Activated T-cell treated with anti-CD3 and anti-CD28 coated beads, Interleukin-2, amount 50 U/mL, for 24 hours (primary cell): ENCODE results near the gene C1QTNF3.

Experiments used
- DNase-seq: peaks from one replicate; pipeline ENCODE4 v3.0.0-alpha.2; 2020
- H3K27ac Mint-ChIP-seq: 2 replicates; pipeline ENCODE4 v1.8.0; 2020; ENCODE audit warnings: mild to moderate bottlenecking, mixed read lengths
- H3K27me3 Mint-ChIP-seq: 2 replicates; pipeline ENCODE4 v1.8.0; 2020; ENCODE audit warnings: mixed read lengths
- H3K36me3 Mint-ChIP-seq: 2 replicates; pipeline ENCODE4 v1.8.0; 2020; ENCODE audit warnings: low read depth, mixed read lengths
- H3K4me1 Mint-ChIP-seq: 2 replicates; pipeline ENCODE4 v1.8.0; 2020; ENCODE audit warnings: low read depth, mixed read lengths
- H3K4me3 Mint-ChIP-seq: 2 replicates; pipeline ENCODE4 v1.8.0; 2020; ENCODE audit warnings: mild to moderate bottlenecking, moderate library complexity, mixed read lengths
- H3K9me3 Mint-ChIP-seq: 2 replicates; pipeline ENCODE4 v1.8.0; 2020; ENCODE audit warnings: mixed read lengths

The C1QTNF3 gene

DNA sequence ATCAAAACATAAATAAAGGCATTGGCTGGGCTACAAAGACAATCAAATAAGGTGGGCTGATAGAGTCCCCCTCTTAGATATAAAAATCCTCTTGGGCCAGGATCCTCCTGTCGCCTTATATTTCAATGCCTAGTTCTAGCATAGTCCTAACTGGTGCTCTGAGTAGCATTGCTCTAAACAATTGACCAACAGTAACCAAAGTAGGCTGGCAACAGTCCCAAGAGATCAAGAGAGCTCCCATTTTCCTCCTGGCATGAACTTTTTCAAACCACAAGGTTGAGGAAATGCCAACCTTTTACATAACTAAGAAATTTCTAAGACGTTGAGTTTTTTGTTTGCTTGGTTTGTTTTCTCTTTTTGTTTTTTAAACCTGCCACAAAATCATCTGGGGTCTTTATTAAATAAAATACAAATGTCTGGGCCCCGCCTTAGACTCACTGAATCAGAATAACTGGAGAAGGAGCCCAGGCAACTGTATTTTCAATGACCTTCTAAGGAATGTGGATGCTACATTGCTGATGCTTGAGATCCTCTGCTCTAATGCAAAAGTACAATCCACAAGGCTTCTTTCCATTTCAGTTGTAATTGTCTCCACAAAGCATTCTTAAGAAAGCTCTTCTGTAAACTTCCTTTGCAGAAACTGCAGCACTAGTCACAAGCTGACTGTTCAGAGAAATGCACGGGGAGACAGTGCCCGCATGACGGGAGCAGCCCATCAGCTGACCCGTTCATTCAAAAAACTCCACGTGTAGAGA is 61.4 kb downstream of the C1QTNF3 start:
- H3K27ac Mint-ChIP-seq = no peak overlapping the region
- DNase-seq = no peak
- no peak overlapping the region for H3K4me3 Mint-ChIP-seq
- no peaks in the 10 kb centered on the region for H3K9me3 Mint-ChIP-seq
- no peaks in the 10 kb centered on the region for H3K4me1 Mint-ChIP-seq
- H3K36me3 Mint-ChIP-seq = peaks cover under 1% of the 10 kb centered on the region
- no peaks in the 10 kb centered on the region for H3K27me3 Mint-ChIP-seq

DNA sequence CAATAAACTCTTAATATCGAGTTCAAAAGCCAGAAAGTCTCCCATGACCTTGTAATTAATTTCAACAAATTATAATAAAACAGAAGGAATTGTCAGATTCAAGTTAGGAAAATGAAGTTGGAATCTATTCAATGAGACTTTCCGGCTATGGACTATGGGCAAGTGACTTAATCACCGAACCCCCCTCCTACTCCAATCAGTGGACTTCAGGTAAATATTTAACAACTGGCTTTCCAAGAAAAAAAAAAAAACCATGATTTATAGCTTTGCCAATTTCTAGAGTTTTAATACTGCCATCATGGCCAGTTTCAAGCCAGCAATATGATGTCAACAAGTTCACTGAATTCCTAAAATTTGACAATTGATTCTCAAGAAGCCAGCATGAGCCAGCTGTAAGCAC is 63.0 kb downstream of the C1QTNF3 start:
- H3K4me1 Mint-ChIP-seq = no peaks in the 10 kb centered on the region
- no peak for DNase-seq
- no peak overlapping the region for H3K27ac Mint-ChIP-seq
- H3K9me3 Mint-ChIP-seq = no peaks in the 10 kb centered on the region
- no peak overlapping the region for H3K4me3 Mint-ChIP-seq
- H3K27me3 Mint-ChIP-seq = no peaks in the 10 kb centered on the region
- no peaks in the 10 kb centered on the region for H3K36me3 Mint-ChIP-seq

DNA sequence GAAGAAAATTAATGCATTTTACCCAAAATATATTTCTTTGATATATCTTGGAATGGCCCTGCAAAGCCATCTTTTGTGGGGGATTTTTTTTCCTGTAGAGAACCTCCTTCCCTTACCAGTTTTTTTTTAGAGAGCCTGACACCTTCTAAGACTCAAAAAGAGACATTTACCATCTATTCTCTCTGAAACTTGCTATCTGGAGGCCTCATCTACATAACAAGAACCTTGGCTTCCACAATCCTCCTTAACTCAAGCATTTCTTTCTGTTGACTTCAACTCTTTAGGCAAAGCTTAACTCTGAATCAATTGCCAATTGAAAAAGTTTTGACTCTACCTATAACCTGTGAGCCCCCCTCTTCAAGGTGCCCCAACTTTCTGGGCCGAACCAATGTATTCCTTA is 64.7 kb downstream of the C1QTNF3 start:
- H3K9me3 Mint-ChIP-seq = no peaks in the 10 kb centered on the region
- no peaks in the 10 kb centered on the region for H3K27me3 Mint-ChIP-seq

DNA sequence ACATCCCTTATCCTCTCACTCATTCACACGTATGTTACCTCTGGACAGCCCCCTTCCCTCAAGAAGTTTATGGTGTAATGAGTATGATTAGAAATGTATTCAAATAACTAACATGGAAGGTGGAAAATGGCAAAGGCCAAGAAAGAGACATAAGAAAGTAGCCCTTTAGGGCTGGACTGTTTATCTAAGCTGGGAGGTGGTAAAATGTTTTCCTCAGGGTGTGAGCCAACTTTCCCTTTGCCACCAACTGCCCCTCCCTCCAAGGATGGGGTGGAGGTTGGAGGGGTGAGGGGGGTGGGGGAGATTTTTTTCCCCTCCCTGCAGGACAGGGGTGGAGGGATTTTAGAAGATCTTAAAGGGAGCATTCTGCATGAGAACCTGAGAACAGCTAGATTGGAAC is 66.7 kb downstream of the C1QTNF3 start:
- Mint-ChIP-seq H3K27me3 (no peaks in the 10 kb centered on the region), H3K36me3 (no peaks in the 10 kb centered on the region), H3K4me3 (no peak overlapping the region), H3K9me3 (no peaks in the 10 kb centered on the region), H3K27ac (no peak overlapping the region), H3K4me1 (peaks cover 12% of the 10 kb centered on the region)
- no peak for DNase-seq

More for the DNA sequence above, 64.7 kb downstream of the C1QTNF3 start:
- peaks cover 4% of the 10 kb centered on the region for H3K4me1 Mint-ChIP-seq
- DNase-seq = no peak
- no peak overlapping the region for H3K4me3 Mint-ChIP-seq
- no peaks in the 10 kb centered on the region for H3K36me3 Mint-ChIP-seq
- H3K27ac Mint-ChIP-seq = no peak overlapping the region

DNA sequence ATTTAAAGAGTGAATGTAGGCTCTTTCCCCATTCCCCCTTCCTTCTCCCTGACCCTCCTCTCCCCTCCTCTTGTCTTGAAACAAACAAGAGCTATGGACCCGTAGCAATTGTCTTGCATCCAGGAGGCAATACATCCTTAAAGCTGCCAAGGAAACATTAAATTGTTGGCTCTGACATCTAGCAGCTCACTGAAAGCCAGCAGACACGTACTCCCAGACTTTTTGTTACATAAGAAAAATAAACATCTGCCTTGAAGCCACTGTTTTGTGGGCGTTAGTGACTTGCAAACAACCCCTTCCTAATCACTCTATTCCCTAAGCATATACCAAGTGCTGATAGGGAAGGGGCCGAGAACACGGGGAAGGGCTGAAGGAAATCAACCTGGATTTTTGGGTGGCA is 67.2 kb downstream of the C1QTNF3 start:
- no peaks in the 10 kb centered on the region for H3K9me3 Mint-ChIP-seq
- no peak overlapping the region for H3K27ac Mint-ChIP-seq

DNA sequence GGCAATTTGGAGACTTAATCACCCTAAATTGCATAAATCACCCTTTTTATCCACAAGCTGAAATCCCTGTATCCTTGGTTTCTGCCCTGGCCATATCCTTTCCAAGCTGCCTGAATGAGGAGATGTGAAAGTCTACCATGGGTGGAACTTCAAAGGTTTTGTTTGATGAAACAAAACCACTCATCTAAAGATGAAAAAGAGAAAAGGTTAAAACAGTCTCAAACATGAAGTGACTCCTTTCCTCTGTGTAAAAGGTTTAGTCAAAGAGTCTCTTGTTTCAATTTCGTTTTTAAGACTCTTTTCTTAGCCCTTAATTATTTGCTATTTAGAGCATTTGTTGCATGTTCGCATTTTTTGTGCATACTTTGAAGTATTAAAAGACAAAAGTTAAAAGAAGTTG is 69.7 kb downstream of the C1QTNF3 start:
- peaks cover 14% of the 10 kb centered on the region for H3K4me1 Mint-ChIP-seq
- no peak for DNase-seq
- H3K27me3 Mint-ChIP-seq = no peaks in the 10 kb centered on the region
- H3K9me3 Mint-ChIP-seq = no peaks in the 10 kb centered on the region
- no peak overlapping the region for H3K4me3 Mint-ChIP-seq
- no peak overlapping the region for H3K27ac Mint-ChIP-seq
- H3K36me3 Mint-ChIP-seq = no peaks in the 10 kb centered on the region

More for the DNA sequence above, 67.2 kb downstream of the C1QTNF3 start:
- Mint-ChIP-seq H3K4me3 (no peak overlapping the region), H3K27me3 (no peaks in the 10 kb centered on the region), H3K36me3 (no peaks in the 10 kb centered on the region), H3K4me1 (peaks cover 12% of the 10 kb centered on the region)
- no peak for DNase-seq

DNA sequence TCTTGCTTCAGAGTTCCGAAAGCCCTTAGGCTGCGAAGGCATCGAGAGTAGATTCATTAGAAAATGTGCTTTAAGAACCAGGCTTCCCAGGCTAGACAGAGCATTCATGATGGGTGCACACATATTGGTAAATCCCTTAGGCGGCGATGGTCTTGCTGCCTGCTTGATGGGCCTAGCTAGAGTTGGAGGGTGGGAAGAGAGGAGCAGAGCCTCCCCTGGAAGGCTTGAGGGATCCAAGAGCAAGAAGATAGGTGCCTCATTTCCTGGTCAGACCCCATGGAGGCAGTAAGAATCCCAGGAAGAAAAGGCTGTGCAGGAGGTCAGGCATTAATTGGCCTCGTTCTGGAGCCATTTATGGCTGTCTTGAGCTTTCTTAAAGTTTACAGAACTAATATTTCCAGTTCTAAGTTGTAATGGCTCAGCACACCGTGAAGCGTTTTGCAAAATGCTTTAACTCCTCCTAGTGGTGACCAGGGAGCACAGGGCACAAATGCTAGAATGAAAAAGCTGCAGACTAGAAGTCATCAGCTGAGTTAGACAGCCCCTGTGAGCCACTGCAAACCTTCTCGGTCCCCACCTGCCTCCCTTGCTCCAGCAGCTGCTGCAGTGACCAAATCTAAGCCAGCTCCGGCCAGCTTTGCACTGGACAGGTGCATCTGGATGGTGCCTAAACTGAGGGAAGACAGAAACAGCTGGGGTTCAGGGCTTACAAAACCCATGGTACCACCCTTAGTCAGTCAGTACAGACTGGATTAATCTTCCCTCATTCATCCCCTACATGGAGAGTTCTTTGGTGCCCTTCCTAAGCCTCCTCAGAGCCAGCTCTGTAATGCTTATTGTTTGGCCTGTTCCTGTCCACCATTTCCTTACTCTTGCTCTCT is 73.2 kb downstream of the C1QTNF3 start:
- Mint-ChIP-seq H3K27me3 (no peaks in the 10 kb centered on the region), H3K9me3 (no peaks in the 10 kb centered on the region), H3K4me1 (peaks cover 22% of the 10 kb centered on the region), H3K27ac (no peak overlapping the region), H3K4me3 (no peak overlapping the region), H3K36me3 (no peaks in the 10 kb centered on the region)
- no peak for DNase-seq

DNA sequence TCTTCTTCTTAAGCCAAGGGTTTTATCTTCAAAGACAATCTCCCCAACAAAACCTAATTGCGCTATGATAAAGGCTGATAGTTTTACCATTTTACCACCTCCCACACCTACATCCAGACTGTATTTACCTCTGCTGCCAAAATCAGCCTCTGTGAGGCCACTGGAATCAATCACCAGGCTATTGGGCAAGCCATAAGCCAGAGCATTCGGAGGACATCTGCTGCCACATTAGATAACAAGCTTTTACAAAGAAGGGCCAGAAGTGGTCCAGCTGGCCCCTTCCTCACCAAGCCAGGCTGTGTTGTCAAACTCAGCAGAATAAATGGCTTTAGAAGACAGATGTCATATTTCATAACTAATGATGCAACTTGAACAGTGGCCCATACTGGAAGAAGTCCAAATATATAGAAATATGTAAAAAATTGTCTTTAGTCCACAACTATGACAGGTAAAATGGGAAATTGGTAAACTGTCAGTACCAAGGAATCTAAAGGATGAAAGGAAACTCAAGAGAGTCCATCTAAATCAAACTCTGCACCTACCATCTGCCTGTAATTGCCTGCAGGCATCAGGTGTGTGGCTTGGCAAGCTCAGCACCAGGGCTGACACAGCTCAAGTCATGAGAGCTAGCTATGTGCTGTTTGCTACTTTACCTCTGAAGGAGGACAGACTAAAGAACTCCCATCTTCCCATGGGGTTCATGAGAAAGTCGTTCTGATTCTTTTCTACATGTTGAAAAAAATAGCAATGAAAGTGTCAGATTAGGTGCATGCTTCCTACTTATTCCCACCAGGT is 74.6 kb downstream of the C1QTNF3 start:
- Mint-ChIP-seq H3K27ac (no peak overlapping the region), H3K27me3 (no peaks in the 10 kb centered on the region), H3K4me3 (no peak overlapping the region), H3K4me1 (peaks cover 27% of the 10 kb centered on the region), H3K36me3 (no peaks in the 10 kb centered on the region), H3K9me3 (no peaks in the 10 kb centered on the region)
- DNase-seq = no peak
